GM21529 (cell line): Measurements from ENCODE around the gene CORO2B.
"Not testable (repeated sequence)": the region's sequence is repeated elsewhere in the genome, so short reads cannot be mapped to it uniquely, and the experiment has no call there.

Source experiments
- ATAC-seq: cut with Tn5 transposase; IDR thresholded peaks from one replicate; pipeline ENCODE4 v1.9.1; 2021; ENCODE audit not compliant: unreplicated experiment

Gene CORO2B

DNA sequence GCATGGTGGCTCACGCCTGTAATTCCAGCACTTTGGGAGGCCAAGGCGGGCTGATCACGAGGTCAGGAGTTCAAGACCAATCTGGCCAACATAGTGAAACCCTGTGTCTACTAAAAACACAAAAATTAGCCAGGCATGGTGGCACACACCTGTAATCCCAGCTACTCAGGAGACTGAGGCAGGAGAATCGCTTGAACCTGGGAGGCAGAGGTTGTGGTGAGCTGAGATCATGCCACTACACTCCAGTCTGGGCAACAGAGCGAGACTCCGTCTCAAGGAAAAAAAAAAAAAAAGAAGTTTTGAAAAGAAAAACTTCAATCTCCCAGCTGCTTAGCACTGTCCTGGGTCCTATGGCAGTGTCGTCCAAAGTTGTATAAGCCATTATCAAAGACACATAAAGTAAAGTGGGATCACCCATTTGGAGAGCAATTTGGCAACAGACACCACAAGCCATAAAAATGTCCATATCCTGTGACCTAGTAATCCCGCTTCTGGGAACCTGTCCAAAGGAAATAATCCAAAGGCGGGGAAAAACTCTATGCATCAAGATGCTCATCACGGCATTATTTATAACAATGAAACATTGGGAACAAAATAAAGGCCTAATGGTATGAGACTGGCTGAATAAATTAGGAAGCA lies 26.2 kb downstream of the CORO2B start:
- ATAC-seq = not testable (repeated sequence)

DNA sequence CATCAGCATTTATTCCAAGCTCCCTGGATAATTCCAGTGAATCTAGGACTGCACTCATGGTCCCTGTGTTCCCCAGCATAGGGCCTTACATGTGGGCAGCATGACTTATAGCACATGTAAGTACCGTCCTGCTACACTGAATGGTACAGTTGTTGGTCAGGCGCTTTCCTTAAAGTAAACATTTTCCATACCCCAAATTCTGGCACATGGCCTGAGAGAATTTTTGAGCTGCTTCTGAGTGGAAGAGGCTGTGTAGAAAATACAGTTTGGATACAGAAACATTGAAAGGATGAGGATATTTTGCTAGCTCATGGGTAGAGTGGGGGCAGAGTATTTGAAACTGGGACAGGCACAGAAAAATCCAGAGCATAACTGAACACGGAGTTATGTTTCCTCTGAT lies 27.6 kb downstream of the CORO2B start:
- no peak for ATAC-seq

GRCh38 chr15:68608206-68608843 lies 29.5 kb downstream of the CORO2B start:
- no peak for ATAC-seq

- no peak for ATAC-seq
Observed at GRCh38 chr15:68608844-68609232, 30.0 kb downstream of the CORO2B start.

DNA sequence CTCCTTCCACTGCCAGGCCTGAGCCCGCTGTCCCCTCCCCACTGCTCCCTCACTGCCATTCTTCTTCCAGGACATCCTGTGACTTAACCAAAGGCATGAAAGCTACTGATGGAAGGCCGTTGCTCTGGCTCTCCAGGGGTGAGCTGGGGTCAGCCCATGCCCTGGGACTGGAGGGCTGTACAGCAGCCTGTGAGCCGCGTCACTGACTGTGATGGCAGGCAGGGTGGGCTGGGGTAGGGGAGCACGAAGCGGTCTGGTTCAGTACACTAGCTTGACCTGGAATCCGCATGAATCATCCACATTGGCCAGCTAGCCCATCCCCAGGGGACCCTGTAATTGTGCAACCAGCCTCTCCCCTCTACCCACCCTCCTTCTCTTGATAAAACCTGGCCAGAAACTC lies 30.8 kb downstream of the CORO2B start:
- no peak for ATAC-seq

GRCh38 chr15:68610825-68611224 lies 32.0 kb downstream of the CORO2B start:
- ATAC-seq = no peak

DNA sequence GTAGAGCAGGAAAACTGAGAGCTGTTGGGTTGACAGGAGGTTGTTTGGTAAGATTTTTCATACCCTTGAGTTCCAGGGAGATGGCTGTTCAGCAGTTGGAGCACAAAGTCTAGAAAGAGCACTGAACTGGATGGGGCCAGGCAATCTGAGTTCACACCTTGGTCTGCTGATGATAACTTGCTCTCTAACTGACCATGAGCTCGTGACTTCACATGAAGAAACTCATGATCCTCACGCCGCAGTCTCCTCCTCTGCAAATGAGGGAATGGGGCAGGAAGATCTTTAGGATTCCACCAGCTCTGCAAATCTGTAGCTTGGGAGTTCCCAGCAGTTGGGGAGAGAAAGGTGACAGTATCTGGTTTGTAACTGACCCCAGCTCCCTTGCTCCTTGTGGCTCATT lies 33.7 kb downstream of the CORO2B start:
- ATAC-seq = no peak

DNA sequence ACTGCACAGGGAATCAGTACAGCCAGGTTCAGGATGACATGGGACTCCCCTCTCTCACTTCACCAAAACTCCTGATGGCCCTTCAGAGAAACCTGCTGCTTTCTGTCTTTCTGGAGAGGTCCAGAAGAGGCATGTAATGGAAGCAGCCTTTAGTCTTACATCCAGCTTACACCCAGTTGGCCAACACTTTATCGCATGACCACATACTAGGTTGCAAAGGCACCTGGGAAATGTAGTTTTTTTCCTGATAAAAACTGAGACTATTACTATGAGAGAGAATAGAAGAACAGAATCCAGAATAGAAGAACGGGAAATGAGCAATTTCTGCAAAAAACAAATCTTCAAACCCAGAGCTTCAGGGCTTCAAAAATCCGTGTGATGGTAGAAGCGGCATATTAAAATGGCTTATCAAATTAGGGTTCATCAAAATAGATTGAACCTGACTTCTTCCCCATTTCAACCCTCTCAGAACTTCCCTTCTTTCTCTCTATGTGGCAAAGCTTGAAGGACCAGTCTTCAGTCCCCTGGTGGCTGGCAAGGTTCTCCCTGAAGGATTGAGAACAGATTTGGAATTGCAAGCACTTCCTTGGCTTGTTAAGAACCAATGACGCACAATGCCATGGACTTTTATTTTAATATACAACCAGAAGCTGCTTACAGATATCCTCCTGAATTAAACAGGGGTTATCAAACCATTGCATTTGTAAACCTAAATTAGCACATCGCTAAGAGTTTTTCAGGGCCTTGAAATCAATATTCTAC lies 34.4 kb downstream of the CORO2B start:
- ATAC-seq = no peak

- ATAC-seq = no peak
Observed at GRCh38 chr15:68614286-68615035, 35.7 kb downstream of the CORO2B start.

DNA sequence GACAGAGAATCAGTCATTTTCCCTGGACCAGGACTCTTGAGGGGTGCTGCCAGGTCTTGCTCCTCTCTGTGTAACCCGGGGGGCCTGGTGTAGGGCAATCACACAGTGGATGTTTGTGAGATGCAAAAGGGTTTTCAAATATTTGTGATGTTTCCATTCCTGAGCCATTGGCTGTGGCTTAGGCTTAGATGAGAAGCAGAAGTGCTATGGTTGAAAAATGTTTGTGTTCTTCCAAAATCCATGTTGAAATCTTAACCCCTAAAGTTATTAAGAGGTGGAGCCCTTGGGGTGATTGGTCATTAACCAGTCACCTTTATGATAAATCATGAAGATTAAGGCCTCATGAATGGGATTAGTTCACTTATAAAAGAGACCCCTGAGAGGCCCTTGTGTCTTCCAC lies 36.5 kb downstream of the CORO2B start:
- ATAC-seq = no peak

- ATAC-seq = no peak
Observed at GRCh38 chr15:68615811-68616210, 37.0 kb downstream of the CORO2B start.

DNA sequence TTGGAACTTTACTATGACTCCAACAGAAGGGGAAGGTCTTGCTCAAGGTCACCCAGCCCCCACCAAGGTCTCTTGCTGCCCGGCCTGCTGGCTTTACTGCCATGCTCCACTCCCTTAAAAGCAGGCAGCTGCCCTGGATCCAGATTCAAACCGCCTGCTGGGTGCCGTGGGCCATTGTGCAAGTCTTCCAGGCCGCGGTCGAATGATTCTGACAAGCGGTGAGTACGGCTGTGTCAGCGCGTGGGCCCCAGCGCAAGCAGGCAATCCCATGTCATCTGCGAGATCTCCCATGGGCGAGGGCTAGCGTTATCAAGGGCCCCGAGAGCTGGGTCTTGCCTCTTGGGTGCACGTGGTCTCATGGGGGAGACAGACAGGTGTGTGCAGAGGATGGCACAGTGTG lies 37.6 kb downstream of the CORO2B start:
- ATAC-seq = no peak

- no peak for ATAC-seq
Observed at GRCh38 chr15:68617001-68617400, 38.2 kb downstream of the CORO2B start.

- ATAC-seq = no peak
Observed at GRCh38 chr15:68617777-68618176, 39.0 kb downstream of the CORO2B start.

DNA sequence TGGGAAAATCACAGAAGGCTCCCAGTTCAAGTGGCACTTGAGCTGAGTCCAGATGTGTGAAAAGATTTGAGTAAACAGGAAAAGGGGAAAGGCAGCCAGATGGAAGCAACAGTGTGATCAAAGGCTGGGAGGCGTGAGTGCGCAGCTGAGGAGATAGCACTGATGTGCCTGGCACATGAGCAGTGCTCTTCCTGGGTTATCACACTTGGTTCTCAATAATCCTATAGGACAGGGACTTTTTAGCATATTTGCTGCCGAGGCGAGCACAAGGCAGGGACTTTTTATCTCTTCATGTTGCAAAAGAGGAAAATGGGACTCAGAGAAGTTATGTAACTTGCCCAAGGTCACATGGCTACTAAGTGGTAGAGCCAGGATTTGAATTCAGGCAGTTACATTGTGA lies 39.6 kb downstream of the CORO2B start:
- ATAC-seq = no peak

DNA sequence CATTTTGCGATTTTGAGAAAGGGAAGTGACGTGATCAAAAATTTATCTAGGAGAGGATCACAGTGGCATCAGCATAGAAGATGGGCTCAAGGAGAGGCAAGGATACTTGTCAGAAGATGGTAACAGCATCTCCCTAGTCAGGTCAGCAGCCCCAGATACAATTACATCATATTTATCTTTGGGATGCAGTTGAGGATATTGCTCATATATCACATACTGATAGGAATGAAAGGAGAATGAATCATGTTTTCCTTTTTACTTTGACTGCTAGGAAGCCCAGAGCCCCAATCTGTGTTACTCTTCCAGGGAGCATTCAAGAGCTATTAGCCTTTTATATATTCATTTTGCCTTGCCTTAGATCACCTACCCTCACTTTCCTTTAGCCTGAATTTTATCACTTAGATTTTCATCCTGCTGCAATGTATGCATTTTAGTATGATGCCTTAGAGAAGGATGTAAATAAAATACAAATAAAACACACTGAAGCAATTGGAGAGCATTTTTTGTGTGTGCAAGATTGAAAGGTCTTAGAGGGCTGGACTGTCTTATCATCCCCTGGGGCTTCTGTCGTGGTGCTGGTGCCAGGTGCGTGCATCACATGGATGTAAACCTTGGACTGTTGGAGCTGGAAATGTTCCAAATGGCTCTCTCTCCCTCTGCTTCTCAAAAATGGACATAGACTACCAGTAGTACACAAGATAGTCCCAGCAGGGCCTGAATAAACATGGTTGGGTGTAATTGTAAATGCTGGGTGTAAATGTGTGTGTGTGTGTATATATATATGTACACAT lies 40.3 kb downstream of the CORO2B start:
- no peak for ATAC-seq

DNA sequence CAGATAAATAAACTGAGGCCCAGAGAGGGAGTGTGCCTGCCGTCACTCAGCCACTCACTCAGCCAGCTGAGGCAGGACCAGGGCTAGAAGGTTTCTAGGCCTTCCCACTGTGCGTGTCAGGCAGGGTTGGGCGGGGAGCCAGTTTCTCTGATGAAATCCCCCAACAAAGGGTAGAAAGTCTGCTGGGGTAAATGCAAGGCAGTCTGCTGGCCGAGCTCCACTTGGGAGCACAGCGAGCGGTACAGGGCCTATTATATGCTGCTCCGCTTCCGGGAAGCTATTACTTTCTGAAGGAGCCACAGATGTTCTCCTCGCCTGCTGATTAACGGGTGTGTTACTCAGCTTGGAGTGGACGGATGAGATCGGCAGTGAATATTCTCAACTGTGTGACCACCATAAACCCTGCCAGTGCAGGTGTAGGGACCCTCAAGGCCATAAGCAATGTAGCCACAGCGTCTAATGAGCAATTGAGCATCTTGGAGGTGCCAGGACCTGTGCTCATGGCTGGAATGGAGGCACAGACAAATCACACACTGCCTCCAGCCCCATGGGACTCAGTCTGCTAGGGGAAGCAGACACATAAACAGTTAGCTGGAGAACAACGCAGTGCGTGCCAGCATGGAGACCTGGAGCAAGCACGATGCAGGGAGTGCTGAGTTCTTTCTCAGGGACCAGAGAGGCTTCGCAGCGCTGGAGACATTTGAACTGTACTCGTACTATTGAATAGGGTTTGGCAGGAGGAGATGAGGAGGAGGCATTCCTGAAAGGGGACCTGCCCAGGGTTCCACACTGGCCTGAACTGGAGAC lies 42.1 kb downstream of the CORO2B start:
- ATAC-seq = no peak

- no peak for ATAC-seq
Observed at GRCh38 chr15:68621535-68621934, 42.7 kb downstream of the CORO2B start.

GRCh38 chr15:68623301-68623892 lies 44.6 kb downstream of the CORO2B start:
- ATAC-seq = no peak

DNA sequence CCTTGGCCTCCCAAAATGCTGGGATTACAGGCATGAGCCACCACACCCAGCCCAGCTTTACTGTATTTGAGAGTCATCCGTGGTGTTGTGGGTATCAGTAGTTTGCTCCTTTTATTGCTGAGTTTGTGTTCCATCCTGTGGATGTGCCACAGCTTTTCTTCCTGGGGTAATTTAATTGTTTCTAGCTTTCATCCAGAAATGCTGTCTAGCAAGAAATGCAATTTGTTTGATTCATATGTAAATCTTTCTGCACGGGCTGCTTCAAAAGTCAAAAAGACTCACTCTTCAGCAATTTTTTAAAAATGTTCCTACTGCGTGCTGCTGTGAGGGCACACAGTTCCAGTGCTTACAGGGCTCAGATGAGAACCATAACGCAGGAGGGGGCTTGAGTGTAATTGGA lies 47.1 kb downstream of the CORO2B start:
- no peak for ATAC-seq
